Stimulated activated naive CD8-positive, alpha-beta T cell treated with anti-CD3 and anti-CD28 coated beads, Interleukin-15, amount 100 ng/mL, for 72 hours (primary cell): ENCODE data around the gene LRG1.
A peak's percentile ranks its signal among the peaks of the same experiment; 100 is the strongest.
"Not testable (repeated sequence)": the region's sequence is repeated elsewhere in the genome, so short reads cannot be mapped to it uniquely, and the experiment has no call there.

Experiments used
- ATAC-seq: fragments of 150-1000 bp; cut with Tn5 transposase; 2 replicates; pipeline ENCODE4 v1.10.0; 2021; ENCODE audit warnings: mild to moderate bottlenecking, moderate library complexity
- DNase-seq, 2 donors: peaks; one replicate each; pipeline ENCODE4 v3.0.0; 2021 to 2022
- H3K27ac Mint-ChIP-seq, 2 donors: one replicate each; pipeline ENCODE4 v1.8.0; 2022; ENCODE audit warnings: mild to moderate bottlenecking in 2 of 2, mixed read lengths in 2 of 2, moderate library complexity in 2 of 2
- H3K27me3 Mint-ChIP-seq: one replicate; pipeline ENCODE4 v1.8.0; 2022; ENCODE audit warnings: mixed read lengths
- H3K4me1 Mint-ChIP-seq: one replicate; pipeline ENCODE4 v1.8.0; 2022; ENCODE audit warnings: mild to moderate bottlenecking, mixed read lengths
- H3K4me3 Mint-ChIP-seq, 2 donors: one replicate each; pipeline ENCODE4 v1.8.0; 2022; ENCODE audit warnings: mild to moderate bottlenecking in 2 of 2, mixed read lengths in 2 of 2, moderate library complexity in 1 of 2
- H3K9me3 Mint-ChIP-seq, 2 donors: one replicate each; pipeline ENCODE4 v1.8.0; 2022; ENCODE audit warnings: mixed read lengths in 2 of 2

The LRG1 gene

GRCh38 chr19:4579389-4579788 is 39.6 kb upstream of the LRG1 start:
- DNase-seq: no peak
- H3K4me1 Mint-ChIP-seq: peaks cover 35% of the 10 kb centered on the region
- ATAC-seq: no peak
- H3K9me3 Mint-ChIP-seq: no peaks in the 10 kb centered on the region
- H3K27me3 Mint-ChIP-seq: peaks cover 96% of the 10 kb centered on the region
- H3K4me3 Mint-ChIP-seq: no peak overlapping the region
- H3K27ac Mint-ChIP-seq: no peak overlapping the region

- H3K4me1 Mint-ChIP-seq: peaks cover 35% of the 10 kb centered on the region
- ATAC-seq (no peak), DNase-seq (no peak)
- peaks cover 97% of the 10 kb centered on the region for H3K27me3 Mint-ChIP-seq
- H3K9me3 Mint-ChIP-seq: no peaks in the 10 kb centered on the region
- no peak overlapping the region for H3K27ac Mint-ChIP-seq
- no peak overlapping the region for H3K4me3 Mint-ChIP-seq
Observed at GRCh38 chr19:4578552-4579248, 38.9 kb upstream of the LRG1 start.

GRCh38 chr19:4577020-4577782 is 37.4 kb upstream of the LRG1 start:
- H3K27me3 Mint-ChIP-seq: peaks cover 85% of the 10 kb centered on the region
- no peak for DNase-seq

DNA sequence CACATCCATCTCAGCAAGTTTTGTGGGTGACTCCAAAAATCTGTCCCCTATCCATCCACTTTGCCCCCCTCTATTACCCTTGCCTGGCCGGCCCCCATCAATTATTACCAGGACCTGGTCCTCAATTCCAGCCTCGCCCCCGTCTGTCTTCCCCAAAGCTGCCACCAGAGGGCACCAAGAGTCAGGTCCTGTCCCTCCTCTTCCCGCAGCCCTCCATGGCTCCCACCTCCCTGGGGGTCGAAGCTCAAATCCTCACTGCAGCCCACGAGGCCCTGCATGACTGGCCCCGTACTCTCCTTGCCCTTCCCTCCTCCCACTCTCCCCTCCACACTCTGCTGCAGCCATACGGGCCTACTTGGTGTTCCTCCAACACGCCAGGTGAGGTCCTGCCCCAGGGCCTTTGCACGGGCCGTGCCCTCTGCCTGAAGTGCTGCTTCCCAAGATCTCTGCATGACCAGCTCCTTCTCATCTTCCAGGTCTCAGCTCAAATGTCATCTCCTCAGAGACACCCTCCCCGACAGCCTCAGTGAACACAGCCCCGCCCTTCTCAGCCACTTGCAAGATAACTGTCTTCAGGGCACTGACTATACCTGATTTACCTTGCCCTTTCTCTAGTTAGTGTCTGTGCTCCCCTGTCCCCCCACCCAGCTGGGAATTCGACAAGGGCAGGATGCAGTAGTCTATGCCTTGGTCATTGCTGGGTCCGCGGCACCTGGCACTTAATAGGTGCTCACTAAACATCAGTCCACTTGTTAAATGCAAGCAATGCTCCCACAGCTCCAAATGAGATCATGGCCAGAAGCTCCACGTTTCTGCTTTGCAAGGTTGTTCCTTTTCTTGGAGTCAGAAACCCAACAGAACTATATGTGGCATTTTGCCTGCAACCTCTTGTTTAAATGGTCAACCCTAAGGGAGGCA is 36.4 kb upstream of the LRG1 start:
- H3K4me1 Mint-ChIP-seq: peaks cover 20% of the 10 kb centered on the region
- peak overlapping the region; percentile 40 to 44 for H3K4me3 Mint-ChIP-seq
- peaks cover 77% of the 10 kb centered on the region for H3K27me3 Mint-ChIP-seq
- DNase-seq (peak; percentile 69 to 70), ATAC-seq (peak; percentile 67)
- H3K9me3 Mint-ChIP-seq: no peaks in the 10 kb centered on the region
- H3K27ac Mint-ChIP-seq: no peak overlapping the region

More at GRCh38 chr19:4577020-4577782, 37.4 kb upstream of the LRG1 start:
- Mint-ChIP-seq H3K9me3 (no peaks in the 10 kb centered on the region), H3K27ac (no peak overlapping the region), H3K4me3 (no peak overlapping the region), H3K4me1 (peaks cover 26% of the 10 kb centered on the region)
- ATAC-seq: no peak

DNA sequence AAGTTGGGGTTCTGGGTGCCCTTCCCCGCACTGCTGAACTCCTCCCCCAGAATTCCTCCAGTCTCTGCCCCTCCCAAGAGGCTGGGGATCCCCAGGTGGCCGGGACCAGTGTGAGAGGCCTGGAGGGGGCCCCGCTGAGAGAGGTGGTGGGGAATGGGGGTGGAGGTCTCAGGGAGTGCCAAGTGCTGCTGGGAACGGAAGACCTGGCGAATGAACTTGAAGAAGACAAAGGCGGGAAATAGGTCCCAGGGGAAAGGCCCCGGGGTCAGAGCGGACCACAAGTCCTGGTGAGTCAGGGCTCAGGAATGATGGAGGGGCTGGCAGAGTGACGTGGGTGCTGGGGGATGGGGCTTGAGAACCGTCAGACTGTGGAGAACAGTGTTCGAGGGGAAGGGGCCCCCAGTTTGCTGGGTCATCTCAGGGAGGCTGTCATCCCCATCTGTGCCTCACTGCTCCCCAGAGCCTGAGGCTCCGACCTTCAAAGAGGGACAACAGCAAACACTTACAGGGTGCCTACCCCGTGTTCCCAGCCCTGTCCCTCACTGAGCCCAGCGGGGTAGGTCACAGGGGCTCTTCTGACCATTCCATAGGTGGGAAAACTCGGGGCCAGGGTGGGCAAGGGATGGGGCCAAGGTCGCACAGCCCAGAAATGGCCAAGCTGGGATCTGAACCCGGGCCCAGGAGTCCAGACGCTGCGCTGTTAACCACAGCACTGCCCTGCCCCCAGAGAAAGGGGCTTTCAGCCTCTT is 35.6 kb upstream of the LRG1 start:
- Mint-ChIP-seq H3K27ac (no peak overlapping the region), H3K4me1 (peaks cover 20% of the 10 kb centered on the region), H3K27me3 (peaks cover 70% of the 10 kb centered on the region), H3K4me3 (peak overlapping the region; percentile 27 to 44), H3K9me3 (no peaks in the 10 kb centered on the region)
- ATAC-seq (peak; percentile 60), DNase-seq (no peak)

GRCh38 chr19:4573682-4574081 is 33.8 kb upstream of the LRG1 start:
- no peaks in the 10 kb centered on the region for H3K9me3 Mint-ChIP-seq
- no peak overlapping the region for H3K27ac Mint-ChIP-seq
- ATAC-seq: no peak
- peaks cover 52% of the 10 kb centered on the region for H3K27me3 Mint-ChIP-seq
- peaks cover 20% of the 10 kb centered on the region for H3K4me1 Mint-ChIP-seq
- DNase-seq: no peak
- no peak overlapping the region for H3K4me3 Mint-ChIP-seq

DNA sequence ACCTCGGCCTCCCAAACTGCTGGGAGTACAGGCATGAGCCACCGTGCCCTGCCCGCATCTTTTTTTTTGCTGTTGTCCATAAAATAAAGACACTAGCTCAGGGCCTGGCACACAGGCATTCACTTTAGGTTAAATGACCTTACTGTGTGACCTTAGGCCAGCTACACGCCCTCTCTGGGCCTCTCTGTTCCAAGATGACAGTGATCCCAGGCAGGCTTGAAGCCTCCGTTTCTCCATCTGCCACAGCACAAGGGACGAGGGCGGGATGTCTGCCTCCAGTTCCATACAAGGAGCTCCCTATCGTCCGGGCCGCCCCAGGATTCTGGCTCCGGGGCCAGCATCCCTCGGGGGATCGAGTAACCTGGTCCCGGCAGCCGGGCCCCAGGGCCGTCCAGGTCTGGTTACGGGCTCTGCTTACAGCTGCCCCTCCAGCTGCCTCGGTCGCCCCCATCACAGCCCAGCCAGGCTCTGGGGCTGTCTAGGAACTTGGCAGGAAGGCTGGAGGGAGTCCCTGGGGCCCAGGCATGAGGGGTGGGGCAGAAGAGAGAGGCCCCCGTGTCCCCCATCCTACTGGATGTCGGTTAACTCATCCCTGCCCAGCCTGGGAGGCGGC is 31.6 kb upstream of the LRG1 start:
- Mint-ChIP-seq H3K27ac (no peak overlapping the region), H3K4me1 (peaks cover 20% of the 10 kb centered on the region), H3K9me3 (no peaks in the 10 kb centered on the region), H3K4me3 (no peak overlapping the region), H3K27me3 (peaks cover 39% of the 10 kb centered on the region)
- no peak for ATAC-seq
- DNase-seq: no peak

- no peak for DNase-seq
- ATAC-seq: no peak
- H3K4me3 Mint-ChIP-seq: no peak overlapping the region
- peaks cover 16% of the 10 kb centered on the region for H3K4me1 Mint-ChIP-seq
- H3K9me3 Mint-ChIP-seq: no peaks in the 10 kb centered on the region
- peaks cover 36% of the 10 kb centered on the region for H3K27me3 Mint-ChIP-seq
- H3K27ac Mint-ChIP-seq: peak overlapping the region in 1 of 2 donors; percentile 71
Observed at GRCh38 chr19:4570916-4571304, 31.1 kb upstream of the LRG1 start.

DNA sequence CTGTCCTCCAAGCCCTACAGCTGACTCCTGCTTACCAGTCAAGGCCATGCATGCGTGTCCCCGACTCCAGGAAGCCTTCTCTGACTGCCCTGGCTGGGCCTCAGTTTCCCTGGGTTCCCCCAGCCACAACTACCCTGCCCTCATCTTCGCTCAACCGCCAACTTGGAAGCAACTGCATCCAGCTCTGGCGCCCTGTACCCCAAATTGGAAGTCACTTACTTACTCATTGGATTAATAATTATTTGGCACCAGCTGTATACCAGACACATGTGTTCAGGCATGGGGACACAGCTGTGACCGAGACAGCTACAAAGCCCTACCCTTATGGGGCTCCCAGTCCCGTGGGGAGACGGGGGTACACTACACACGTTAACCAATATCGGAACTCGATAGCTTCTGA is 30.6 kb upstream of the LRG1 start:
- peak overlapping the region in 1 of 2 donors; percentile 71 for H3K27ac Mint-ChIP-seq
- no peaks in the 10 kb centered on the region for H3K9me3 Mint-ChIP-seq
- peaks cover 11% of the 10 kb centered on the region for H3K4me1 Mint-ChIP-seq
- H3K27me3 Mint-ChIP-seq: peaks cover 31% of the 10 kb centered on the region
- H3K4me3 Mint-ChIP-seq: no peak overlapping the region
- ATAC-seq (no peak), DNase-seq (no peak)

DNA sequence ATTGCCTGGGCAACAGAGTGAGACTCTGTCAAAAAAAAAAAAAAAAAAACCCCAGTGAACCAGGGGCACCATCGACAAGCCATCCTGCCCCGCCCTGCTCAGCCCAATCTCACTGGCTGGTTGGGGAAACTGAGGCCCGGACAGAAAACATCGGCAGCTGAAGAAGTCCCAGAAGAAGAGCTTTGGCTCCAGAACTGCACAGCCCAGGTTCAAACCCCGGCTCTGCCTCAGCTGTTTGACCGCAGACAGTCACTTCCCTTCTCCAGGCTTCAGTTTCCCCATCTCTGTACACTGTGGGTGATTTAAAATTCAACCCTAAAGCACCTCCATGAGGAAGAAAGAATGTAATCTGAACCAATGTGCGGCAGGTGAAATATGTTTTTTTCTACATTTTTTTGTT is 29.1 kb upstream of the LRG1 start:
- no peak overlapping the region for H3K27ac Mint-ChIP-seq
- H3K9me3 Mint-ChIP-seq: no peaks in the 10 kb centered on the region
- H3K4me1 Mint-ChIP-seq: no peaks in the 10 kb centered on the region
- peaks cover 16% of the 10 kb centered on the region for H3K27me3 Mint-ChIP-seq
- ATAC-seq: no peak
- no peak for DNase-seq
- no peak overlapping the region for H3K4me3 Mint-ChIP-seq

DNA sequence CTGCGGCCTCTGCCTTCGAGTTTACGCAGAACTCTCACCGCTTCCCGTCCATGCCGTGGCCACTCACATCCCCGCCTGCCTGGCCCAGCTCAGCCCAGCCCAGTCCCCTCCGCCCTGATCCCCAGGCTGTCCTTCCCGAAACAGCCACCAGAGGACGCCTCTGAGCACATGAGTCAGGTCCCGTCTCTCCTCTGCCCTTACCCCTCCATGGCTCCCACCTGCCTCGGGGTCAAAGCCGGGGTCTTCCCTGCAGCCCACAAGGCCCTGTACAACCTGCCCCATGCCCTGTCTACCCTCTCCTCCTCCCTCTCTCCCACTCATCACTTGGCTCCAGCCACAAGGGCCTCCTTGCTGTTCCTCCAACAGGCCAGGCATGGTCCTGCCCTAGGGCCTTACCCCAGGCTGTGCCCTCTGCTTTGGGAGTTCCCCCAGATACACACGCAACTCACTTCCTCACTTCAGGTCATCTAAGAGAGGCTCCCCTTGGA is 27.8 kb upstream of the LRG1 start:
- H3K4me3 Mint-ChIP-seq: no peak overlapping the region
- peak; percentile 67 to 68 for DNase-seq
- H3K9me3 Mint-ChIP-seq: no peaks in the 10 kb centered on the region
- peaks cover 11% of the 10 kb centered on the region for H3K27me3 Mint-ChIP-seq
- no peaks in the 10 kb centered on the region for H3K4me1 Mint-ChIP-seq
- peak overlapping the region in 1 of 2 donors; percentile 86 for H3K27ac Mint-ChIP-seq
- ATAC-seq: peak; percentile 85

DNA sequence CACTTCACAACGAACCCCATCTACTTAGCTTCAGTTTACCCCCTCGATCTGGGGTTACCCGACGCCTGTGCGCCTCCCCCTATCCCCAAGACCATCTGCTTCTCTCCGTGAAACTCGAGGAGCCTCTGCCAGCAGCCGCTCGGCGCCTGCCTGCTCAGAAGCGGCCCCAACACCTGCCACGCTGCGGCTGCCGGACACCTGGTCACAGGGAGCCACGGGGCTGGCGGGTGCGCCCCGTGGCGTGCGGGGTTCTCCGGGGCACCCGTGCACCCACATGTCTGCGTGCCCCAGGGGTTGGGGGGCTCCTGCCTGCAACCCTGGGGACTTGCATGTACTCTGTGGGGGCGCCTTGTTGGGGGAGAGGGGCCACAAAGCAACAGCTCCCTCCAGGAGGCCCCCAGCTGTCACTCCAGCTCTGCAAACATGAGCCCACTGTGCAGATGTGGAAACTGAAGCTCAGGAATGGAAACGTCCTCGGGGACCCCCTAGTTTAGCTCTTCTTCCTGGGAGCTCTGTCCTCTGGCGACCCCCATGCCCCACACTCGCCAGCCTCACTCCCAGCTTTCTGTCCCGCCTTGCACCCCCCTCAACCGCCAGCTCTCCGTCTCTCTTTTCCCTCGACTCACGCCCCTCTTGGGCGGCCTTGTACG is 26.7 kb upstream of the LRG1 start:
- no peaks in the 10 kb centered on the region for H3K4me1 Mint-ChIP-seq

GRCh38 chr19:4563562-4563961 is 23.7 kb upstream of the LRG1 start:
- H3K4me1 Mint-ChIP-seq, H3K4me3 Mint-ChIP-seq: not testable (repeated sequence)

More for the DNA sequence above, 26.7 kb upstream of the LRG1 start:
- DNase-seq (no peak), ATAC-seq (no peak)
- Mint-ChIP-seq H3K27ac (peak overlapping the region in 1 of 2 donors; percentile 46), H3K4me3 (no peak overlapping the region), H3K9me3 (no peaks in the 10 kb centered on the region), H3K27me3 (peaks cover 11% of the 10 kb centered on the region)

GRCh38 chr19:4562085-4562484 is 22.2 kb upstream of the LRG1 start:
- H3K4me3 Mint-ChIP-seq, H3K9me3 Mint-ChIP-seq, DNase-seq, H3K4me1 Mint-ChIP-seq, ATAC-seq: not testable (repeated sequence)
- Mint-ChIP-seq H3K27me3 (peaks cover 17% of the 10 kb centered on the region), H3K27ac (peak overlapping the region in 1 of 2 donors; percentile 34)

More at GRCh38 chr19:4563562-4563961, 23.7 kb upstream of the LRG1 start:
- not testable (repeated sequence) for H3K27ac Mint-ChIP-seq, ATAC-seq, H3K9me3 Mint-ChIP-seq, DNase-seq
- peaks cover 20% of the 10 kb centered on the region for H3K27me3 Mint-ChIP-seq
